PC-3 (cell line): Measurements from ENCODE around the gene SLC4A4.

ENCODE experiments used
- CTCF ChIP-seq: fragments of 300-600 bp; sonication (generic); conservative IDR thresholded peaks from 2 replicates; pipeline ENCODE4 v1.5.1; 2017; ENCODE audit warnings: antibody characterized with exemption, low read depth, mild to moderate bottlenecking, low read length
- EZH2 ChIP-seq: fragments of 300-600 bp; sonication (generic); IDR thresholded peaks from one replicate; pipeline ENCODE4 v1.6.1; 2017; ENCODE audit warnings: antibody characterized with exemption, mild to moderate bottlenecking, low read length; ENCODE audit not compliant: unreplicated experiment
- EZH2phosphoT487 ChIP-seq: fragments of 300-600 bp; sonication (generic); IDR thresholded peaks from 2 replicates; pipeline ENCODE4 v1.6.1; 2018; ENCODE audit warnings: mild to moderate bottlenecking, antibody characterized with exemption, low read length, borderline replicate concordance

DNA sequence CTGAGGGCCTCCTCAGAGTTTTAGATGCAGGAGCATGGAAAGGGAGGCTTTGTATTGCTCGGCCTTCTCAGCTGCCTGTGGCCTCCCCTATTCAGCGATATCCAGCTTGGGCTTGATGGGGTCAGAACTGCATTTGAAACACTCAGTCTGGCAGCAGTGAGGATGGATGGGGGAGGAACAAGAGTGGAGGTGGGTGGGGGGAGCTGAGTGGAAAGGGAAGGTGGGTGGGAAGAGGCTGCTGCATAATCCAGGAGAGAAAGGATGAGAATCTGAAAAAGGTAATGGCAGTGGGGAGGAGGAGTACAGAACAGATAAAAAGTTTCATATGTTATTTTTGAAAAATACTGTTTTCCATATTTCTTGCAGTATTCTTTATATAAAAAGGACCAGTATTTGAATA, 202.7 kb downstream of the SLC4A4 start:
- TF ChIP-seq CTCF: no peak
- no peak for TF ChIP-seq EZH2
- no peak for TF ChIP-seq EZH2phosphoT487
